DMS53 (cell line): ENCODE measurements around the gene SLAMF6.
"Not testable (repeated sequence)": the region's sequence is repeated elsewhere in the genome, so short reads cannot be mapped to it uniquely, and the experiment has no call there.

Experiments used
- DNase-seq: peaks from one replicate; lab custom pipeline; 2025; lab: John Stamatoyannopoulos, UW

SLAMF6 gene

DNA sequence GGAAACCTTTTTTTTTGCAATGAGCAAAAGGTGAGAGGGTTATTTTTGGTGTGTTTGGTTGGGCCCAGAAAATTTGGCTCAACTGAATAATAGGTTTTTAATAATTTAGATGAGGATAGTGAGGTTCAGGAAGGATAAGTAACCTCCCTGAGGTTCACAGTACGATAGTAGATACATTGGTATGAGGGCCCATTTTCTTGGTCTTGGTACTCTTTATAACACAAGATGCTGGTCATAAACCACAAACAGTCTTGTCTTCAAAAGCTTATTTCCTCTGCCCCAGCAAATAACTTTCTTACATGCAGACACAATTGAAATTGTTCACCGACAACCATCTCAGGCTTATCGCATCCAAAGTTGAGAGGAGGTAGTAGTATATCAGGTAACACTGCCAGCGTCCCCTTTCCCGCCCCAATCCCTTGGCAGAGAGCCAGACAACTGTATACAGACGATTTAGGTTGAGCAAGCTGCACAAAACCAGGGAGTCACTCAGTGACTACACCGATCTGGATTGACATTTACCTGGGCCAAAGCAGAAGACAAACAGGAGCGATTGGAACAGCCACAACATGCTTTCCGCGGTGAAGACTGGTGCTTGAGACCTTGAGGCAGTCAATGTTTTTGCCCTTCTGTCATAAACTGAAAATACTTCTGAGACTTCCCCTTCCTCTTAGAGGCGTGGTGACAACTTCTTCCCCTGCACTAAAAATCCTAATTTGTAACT is at the start of gene SLAMF6:
Gene SLAMF6 (minus strand): TSS at position 634 of the 724 bp plus-strand sequence. CDS start 63 bp downstream, at position 571.
- no peak for DNase-seq

DNA sequence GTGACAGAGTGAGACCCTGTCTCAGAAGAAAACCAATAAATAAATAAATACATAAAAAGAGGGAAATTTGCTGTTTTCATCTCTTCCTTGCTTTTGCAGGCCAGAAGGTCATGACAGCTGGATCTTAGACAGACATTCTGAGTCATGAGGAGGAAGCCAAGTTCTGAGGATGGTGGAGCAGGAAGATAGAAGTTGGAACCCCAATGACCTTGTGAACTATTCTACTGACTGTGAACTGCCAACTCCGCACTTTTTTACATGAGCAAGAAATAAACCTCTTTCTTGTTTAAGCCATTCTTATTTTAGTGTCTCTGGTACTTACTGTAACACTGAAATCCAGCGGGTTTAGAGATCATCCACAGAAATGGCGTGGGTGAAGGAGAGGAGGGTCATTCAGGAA is 47.8 kb upstream of the SLAMF6 start:
- DNase-seq: no peak

DNA sequence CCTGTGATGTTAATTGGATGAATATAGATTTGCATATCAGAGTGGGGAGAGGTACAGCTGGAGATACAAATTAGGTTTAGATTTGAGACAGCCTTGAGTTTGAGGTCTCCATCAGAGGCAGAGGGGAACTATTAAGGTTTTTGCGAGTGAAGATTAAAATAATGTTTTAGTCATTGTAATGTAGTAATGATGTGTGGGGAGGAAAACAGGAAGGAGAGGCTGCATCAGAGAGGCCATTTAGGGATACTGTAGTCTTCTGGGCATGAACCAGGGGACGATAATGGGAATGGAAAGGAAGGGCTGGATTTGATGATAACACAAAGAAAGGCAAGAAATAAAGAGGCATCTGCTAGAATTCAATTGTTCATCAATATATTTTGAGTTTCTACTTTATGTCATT is 46.8 kb upstream of the SLAMF6 start:
- no peak for DNase-seq

DNA sequence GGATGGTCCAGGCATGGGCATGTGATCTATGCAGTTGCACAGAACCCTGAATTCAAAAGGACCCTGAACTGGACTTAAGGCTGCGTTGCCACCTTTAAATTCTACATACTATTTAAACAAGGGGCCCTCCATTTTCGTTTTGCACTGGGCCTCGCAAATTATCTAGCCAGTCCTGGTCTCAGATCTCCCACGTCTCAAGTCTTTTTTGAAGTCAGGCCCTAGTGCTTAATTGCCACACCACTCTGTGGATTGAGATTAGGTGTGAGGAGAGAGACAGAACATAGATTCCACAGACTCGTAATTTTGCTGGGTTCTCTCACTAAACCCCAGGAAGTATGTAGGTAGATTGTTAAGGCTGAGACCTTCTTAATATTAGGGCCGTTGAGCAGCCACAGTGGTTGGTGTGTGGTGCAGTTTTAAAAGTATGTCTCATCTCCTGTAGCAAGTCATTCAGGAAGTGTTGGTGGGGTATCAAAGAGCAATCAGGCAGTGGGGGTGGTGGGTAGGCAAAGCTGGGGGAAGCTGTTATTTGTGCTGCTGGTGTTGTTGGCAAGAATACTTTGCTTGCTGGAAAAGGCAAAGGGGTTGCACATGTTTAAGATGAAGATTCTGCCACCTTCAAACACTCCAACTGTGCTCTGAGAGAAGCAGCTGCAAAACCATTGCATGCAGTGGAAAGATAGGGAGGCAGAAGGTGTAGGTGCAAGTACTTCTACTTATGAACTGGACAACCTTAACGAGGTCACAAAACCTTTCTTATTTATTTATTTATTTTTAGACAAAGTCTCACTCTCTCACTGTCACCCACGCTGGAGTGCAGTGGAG is 45.0 kb upstream of the SLAMF6 start:
- no peak for DNase-seq

DNA sequence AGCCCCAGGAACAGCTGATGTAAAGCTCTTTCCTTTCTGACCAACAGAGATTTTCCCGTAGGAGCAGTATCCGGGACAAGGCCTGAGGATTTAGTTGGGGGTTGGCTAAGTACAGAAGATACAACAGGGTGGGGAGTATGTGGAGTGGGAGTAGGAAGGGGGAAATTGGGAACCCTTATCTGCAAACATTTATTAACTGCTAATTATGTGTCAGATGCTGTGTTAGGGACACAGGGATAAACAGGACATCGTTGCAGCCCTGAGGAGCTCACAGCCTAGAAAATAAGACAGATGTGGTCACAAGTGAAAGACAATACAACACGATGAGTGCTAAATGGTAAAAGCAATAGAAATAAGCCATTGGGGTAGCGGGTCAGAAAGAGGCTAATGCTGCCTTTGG is 44.3 kb upstream of the SLAMF6 start:
- DNase-seq: no peak

DNA sequence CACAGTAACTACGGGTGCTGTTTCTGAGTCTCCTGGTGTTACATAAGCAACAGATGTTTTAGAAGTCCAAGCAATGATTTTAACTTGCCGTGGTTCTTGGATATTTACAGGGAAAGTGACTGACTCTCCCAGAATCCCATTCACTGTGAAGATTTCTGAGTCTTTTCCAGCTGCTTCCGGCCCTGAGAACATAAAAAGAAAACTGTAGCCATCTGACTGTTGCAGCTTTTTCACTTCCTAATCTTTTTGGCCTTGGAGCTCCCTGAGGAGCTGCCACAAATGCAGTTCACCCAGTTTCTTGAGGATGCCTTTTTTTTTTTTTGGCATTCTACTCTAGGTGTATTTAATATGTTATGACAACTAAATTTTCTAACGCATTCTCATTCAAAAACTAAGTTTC is 42.5 kb upstream of the SLAMF6 start:
- no peak for DNase-seq

DNA sequence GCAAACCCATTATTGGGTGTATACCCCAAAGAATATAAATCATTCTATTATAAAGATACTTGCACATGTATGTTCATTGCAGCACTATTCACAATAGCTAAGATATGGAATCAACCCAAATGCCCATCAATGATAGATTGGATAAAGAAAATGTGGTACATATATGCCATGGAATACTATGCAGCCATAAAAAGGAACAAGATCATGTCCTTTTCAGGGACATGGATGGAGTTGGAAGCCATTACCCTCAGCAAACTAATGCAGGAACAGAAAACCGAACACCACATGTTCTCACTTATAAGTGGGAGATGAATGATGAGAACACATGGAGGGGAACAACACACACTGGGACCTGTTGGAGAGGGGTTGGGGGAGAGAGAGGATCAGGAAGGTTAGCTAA is 40.2 kb upstream of the SLAMF6 start:
- not testable (repeated sequence) for DNase-seq

DNA sequence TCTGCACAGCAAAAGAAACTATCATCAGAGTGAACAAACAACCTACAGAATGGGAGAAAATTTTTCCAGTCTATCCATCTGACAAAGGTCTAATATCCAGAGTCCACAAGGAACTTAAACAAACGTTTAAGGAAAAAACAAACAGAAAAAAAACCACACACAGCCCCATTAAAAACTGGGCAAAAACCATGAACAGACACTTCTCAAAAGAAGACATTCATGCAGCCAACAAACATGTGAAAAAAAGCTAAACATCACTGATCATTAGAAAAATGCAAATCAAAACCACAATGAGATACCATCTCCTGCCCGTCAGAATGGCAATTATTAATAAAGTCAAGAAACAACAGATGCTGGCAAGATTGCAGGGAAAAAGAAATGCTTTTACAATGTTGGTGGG is 39.7 kb upstream of the SLAMF6 start:
- not testable (repeated sequence) for DNase-seq

DNA sequence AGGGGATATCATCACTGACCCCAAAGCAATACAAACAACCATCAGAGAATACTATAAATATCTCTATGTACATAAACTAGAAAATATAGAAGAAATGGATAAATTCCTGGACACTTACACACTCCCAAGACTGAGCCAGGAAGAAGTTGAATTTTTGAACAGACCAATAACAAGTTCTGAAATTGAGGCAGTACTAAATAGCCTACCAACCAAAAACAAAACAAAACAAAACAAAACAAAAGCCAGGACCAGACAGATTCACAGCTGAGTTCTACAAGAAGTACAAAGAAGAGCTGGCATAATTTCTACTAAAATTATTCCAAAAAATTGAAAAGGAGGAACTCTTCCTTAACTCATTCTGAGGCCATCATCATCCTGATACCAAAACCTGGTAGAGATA is 37.8 kb upstream of the SLAMF6 start:
- DNase-seq: no peak

DNA sequence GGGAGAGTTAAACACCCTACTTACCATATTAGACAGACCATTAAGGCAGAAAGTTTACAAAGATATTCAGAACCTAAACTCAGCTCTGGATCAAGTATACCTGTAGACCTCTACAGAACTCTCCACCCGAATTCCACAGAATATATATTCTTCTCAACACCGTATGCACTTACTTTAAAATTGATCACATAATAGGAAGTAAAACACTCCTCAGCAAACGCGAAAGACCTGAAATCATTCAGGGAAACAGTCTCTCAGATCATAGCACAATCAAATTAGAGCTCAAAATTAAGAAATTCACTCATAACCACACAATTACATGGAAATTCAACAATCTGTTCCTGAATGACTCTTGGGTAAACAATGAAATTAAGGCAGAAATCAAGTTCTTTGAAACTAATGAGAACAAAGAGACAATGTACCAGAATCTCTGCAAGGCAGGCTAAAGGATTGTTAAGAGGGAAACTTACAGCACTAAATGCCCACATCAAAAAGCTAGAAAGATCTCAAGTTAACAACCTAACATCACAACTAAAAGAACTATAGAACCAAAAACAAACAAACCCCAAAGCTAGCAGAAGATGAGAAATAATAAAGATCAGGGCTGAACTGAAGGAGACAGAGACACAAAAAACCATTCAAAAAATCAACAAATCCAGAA is 37.1 kb upstream of the SLAMF6 start:
- DNase-seq: no peak

DNA sequence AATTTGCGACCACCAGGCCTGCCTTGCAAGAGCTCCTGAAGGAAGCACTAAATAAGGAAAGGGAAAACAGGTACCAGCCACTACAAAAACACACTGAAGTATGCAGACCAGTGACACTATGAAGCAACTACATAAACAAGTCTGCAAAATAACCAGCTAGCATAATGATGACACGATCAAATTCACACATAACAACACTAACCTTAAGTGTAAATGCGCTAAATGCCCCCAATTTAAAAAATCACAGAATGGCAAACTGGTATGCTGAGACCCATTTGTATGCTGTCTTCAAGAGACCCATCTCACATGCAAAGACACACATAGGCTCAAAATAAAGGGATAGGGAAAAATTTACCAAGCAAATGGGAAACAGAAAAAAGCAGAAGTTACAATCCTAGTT is 36.4 kb upstream of the SLAMF6 start:
- DNase-seq: not testable (repeated sequence)

DNA sequence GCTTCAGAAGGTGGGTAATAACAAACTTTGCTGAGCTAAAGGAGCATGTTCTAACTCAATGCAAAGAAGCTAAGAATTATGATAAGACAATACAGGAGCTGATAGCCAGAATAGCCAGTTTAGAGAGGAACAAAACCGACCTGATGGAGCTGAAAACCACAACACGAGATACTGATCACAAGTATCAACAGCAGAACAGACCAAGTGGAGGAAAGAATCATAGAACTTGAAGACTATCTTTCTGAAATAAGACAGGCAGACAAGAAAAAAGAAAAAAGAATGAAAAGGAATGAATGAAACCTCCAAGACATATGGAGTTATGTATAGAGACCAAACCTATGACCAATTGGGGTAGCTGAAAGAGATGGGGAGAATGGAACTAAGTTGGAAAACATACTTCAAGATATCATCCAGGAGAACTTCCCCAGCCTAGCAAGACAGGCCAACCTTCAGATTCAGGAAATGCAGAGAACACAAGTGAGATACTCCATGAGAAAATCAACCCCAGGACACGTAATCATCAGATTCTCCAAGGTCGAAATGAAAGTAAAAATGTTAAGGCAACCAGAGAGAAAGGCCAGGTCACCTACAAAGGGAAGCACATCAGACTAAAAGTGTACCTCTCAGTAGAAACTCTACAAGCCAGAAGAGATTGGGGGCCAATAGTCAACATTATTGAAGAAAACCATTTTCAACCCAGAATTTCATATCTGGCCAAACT is 35.8 kb upstream of the SLAMF6 start:
- no peak for DNase-seq

DNA sequence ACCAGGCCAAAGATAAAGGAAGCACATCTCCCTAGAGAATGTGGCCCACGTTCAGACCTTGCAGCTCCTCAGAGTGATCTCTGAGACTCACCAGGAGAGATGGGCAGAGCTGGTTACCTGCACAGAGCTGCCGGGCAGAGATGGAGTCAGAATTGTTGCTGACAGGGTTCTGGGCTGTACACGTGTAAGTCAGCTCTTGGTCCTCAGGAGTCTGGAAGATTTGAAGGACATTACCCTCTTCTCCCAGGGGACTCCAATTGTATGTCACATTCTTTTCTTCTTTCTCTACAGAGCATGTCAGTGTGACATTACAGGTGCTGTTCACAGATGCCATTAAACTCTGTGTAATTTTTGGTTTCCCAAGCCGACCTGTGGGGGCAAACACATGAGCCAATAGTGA is 30.7 kb upstream of the SLAMF6 start:
- no peak for DNase-seq

DNA sequence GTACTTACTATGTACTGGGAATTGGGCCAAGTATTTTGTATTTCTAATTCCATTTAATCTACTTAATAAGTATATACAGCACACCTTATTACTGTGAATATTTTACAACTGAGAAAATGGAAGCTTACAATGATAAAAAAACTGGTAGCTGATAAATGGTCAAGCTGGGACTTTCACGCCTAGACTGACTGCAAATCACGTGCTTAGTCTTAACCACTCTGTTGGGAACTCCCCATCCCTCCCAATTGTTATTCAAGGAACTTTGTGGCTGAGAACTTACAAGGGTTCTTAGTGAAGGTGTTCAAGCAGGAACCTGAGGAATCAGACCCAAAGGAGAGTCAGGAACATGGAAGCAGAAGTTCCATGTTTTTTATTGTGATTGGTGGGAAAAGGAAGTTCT is 29.4 kb upstream of the SLAMF6 start:
- no peak for DNase-seq

DNA sequence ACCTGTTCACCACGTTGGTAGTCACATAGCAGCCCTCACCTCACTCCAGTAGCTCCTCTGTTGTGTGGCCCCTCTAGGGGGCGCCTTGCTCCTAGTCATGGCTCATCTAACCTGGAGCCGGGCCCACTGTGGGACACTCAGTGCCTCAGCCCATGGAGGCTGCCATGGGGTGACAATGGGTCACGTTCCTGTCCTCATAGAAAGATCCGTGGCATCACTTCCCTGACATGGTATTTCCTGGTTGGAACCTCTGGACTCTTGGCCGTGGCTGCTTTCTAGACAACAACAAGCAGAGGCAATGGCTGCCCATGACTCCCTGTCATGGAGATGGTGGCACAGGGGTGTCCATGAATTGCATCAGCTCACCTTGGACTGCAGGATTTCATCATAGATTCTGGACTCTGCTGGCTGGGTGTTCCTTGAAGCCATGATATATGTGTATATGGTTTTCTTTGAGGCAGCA is 27.5 kb upstream of the SLAMF6 start:
- DNase-seq: peak; percentile 41

DNA sequence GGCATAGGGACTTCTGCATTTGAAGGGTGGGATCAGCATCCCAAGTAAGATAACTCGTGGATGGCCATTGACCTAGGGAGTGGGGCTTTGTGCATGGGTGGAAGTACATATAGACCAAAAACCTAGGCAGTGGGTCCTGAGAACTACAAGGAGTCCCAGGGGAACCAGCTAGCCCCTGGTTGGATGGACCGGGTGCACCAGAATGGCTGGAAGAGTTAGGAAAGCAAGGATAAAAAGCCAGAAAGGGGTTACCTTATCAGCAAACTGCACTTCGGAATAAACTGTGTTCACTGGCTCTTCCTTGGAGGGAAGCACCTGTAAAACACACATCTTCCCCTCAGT is 26.6 kb upstream of the SLAMF6 start:
- no peak for DNase-seq

DNA sequence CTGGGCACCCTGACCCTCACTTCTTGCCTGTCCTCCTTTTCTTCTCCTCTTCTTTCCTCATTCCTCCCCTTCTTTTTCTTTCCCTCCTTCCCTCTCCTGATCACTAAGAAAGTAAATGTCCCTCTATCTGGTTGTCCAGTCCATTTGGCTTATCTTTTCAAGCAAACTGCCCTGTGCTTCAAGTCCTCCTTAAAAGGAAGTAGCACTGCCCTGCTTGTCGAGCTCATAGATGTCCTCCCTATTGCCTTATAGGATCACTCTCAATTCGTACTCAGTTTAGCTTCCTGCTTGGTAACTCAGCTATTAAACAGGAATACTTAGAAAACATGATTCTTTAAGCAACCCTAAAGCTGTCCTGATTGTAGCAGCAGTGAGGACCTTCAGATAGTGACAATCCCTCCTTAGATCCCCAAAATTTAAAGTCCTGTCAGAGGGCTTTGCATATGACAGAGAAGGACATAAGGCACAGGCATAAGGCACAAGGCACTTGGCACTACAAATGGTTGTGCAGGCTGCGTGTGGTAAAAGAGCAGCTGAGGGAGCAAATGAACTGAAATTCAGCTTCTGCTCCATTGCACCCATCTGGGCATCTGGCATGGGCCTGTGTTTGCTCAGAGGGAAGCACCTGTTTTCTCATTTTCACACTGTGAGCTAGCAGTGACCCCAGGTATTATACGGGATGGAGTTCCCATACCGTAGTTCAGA is 26.1 kb upstream of the SLAMF6 start:
- peak; percentile 42 for DNase-seq

DNA sequence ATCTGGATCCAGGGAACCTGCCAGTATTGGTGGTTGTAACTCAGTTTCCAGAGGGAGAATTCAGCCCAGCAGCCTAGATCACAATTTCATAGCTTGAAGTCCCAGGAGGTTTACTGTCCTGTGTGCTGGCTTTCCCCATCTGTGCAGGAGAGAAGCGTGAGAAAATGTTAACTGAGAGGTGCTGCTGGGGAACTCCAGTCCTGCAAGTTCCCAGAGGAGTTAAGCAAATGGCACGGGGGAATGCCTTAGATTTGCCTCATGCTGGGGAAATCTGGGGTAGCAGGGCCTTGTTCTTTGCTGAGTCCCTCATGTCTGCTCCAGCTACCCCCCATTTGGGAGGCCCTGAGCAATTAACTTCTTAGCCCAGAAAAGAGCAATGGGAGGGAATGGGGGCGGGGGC is 25.1 kb upstream of the SLAMF6 start:
- no peak for DNase-seq

DNA sequence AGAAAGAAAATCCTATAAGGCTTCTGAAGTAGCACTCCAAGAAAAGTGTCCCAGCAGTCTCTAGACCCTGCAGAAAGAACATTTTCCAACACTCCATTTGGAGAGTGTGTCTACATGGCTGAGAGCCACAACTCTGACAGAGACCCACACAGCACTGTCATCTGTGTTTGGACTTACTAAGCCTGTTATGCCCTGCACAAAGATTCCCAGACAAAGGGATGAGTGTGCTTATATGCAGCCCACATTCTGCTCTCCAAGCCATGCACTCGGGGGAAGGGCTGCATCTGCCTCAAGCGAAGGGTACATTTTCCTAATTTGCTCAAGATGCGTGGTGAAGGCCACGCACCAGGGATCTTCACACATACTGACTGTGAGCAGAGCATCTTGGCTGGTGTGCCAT is 24.4 kb upstream of the SLAMF6 start:
- DNase-seq: no peak

DNA sequence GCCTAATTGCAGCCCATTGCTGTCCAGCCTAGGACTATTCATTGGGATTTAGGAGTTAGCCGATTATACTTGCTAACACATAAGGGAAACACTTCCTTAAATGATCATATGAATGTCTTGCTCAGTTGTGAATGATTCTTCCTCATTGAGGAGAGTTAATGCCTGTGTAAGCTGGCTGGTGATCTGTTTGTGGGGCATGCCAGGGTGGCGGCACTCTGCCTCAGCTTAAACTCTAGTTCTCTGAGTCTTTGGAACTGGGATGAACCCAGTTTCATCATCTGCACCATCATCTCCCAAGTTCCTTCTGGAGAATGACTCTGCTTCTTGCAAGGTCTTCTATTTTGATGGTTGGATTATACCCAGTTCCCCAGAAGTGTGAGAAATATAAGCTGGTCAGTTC is 23.9 kb upstream of the SLAMF6 start:
- no peak for DNase-seq

DNA sequence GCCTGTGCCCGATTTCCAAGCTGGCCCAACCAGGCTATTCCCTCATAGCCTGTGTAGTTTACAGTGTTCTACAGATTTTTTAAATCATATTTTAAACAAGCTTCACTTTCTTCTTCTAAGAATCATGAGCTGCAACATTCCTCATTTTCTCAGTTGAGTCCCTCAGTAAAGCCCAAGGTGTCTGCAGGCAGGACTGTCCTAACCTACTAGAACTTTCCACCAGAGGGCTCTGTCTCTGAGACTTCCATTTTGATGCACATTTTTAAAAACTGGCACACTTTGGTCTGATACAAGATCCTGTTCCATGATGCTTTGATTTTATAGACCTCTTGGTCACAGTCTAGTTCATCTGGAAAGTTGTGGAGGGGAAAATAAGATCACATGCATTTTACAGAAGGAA is 21.6 kb upstream of the SLAMF6 start:
- DNase-seq: peak; percentile 53
